ENCODE results near the gene SPR. TPM values are rescaled to one million over a fixed set of nuclear protein-coding genes. Genes with fewer than 3 reads are reported as not detected.

SPR gene
- total and polyA plus RNA-seq, 9 of the 15 experiments (the other 6 are each of a cell fraction or from before 2014, with no cell fraction given) = 7.7 to 38.3 (median 26.3) TPM

GRCh38 chr2:72840066-72840465, 47.1 kb upstream of the SPR start (continued):
- TF ChIP-seq, protein P1, sequence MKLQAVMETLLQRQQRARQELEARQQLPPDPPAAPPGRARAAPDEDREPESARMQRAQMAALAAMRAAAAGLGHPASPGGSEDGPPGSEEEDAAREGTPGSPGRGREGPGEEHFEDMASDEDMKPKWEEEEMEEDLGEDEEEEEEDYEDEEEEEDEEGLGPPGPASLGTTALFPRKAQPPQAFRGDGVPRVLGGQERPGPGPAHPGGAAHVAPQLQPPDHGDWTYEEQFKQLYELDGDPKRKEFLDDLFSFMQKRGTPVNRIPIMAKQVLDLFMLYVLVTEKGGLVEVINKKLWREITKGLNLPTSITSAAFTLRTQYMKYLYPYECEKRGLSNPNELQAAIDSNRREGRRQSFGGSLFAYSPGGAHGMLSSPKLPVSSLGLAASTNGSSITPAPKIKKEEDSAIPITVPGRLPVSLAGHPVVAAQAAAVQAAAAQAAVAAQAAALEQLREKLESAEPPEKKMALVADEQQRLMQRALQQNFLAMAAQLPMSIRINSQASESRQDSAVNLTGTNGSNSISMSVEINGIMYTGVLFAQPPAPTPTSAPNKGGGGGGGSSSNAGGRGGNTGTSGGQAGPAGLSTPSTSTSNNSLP (IDR thresholded peaks at IDR 0.05; ENCODE audit: borderline replicate concordance, low read depth, low read length) = no peak

GRCh38 chr2:72841462-72842125, 45.6 kb upstream of the SPR start:
- H3K4me2 ChIP-seq (ENCODE audit: insufficient read depth, low read length) = no peak overlapping the region
- H4K20me1 ChIP-seq (replicated peaks; ENCODE audit: control insufficient read depth, insufficient read depth, low read length) = no peaks in the 10 kb centered on the region; the same call in 1 of the 2 replicates
- no peaks in the 10 kb centered on the region for H3K79me2 ChIP-seq (ENCODE audit: control insufficient read depth, insufficient read depth, low read length)
- in situ Hi-C loops (cut with MboI) (loop anchor here (5.0 kb wide), 1 partner anchor 64 kb away; no protein-coding TSS in a partner anchor), intact Hi-C loops (cut with micrococcal nuclease) (no loop called here)
- no peak overlapping the region for H3K27ac ChIP-seq (ENCODE audit: extremely low read depth, low read depth, low read length)
- WGBS (ENCODE audit: insufficient coverage, low coverage, missing lambda C conversion rate) = 0% methylated on average over 3 of the region's 3 CpGs
- no TSS peak for BruUV-seq (replicated peaks)
- ChIA-PET CTCF (ENCODE audit: low intra/inter-chr PET ratio) (no interaction called here), POLR2A (interaction anchor here (0.6 to 1.6 kb wide), 4 partner anchors 9 to 129 kb away, joined by 3 to 6 read pairs (median 3); no protein-coding TSS in a partner anchor)
- DNase-seq (ENCODE audit: extremely low read depth in 1 of 4, low spot score in 3 of 4) = no peak
- no peak overlapping the region for H3K4me3 ChIP-seq
- no peaks in the 10 kb centered on the region for H3K9me1 ChIP-seq (ENCODE audit: control insufficient read depth, insufficient read depth, low read length)
- H3K4me1 ChIP-seq (replicated peaks in 1 of 2; ENCODE audit: control insufficient read depth in 2 of 2, insufficient read depth in 2 of 2, low read length in 2 of 2) = no peaks in the 10 kb centered on the region
- no peaks in the 10 kb centered on the region for H3K36me3 ChIP-seq (ENCODE audit: control insufficient read depth, insufficient read depth, low read length)
- FAIRE-seq = no peak
- peak overlapping the region in 1 of 2 experiments; percentile 31; a peak in 1 of 4 replicates for H3K9ac ChIP-seq (ENCODE audit: insufficient read depth in 1 of 2, low read depth in 2 of 2, low read length in 2 of 2)
- no peak for ATAC-seq
- peaks cover 4 to 9% of the 10 kb centered on the region in 2 experiments; a peak in 3 of 5 replicates for H3K27me3 ChIP-seq (ENCODE audit: control insufficient read depth in 2 of 2, insufficient read depth in 2 of 2, low read length in 2 of 2)
- H3K9me3 ChIP-seq (replicated peaks; ENCODE audit: control insufficient read depth, insufficient read depth, low read depth, low read length) = no peaks in the 10 kb centered on the region
- no peak overlapping the region for H2AFZ ChIP-seq (ENCODE audit: low read depth, low read length)
- TF ChIP-seq ZNF253 (CRISPR knock-in tag; conservative IDR thresholded peaks at IDR 0.05) (no peak), ZKSCAN3 (CRISPR knock-in tag; IDR thresholded peaks at IDR 0.05) (no peak), ARID4B (CRISPR knock-in tag; IDR thresholded peaks at IDR 0.05) (no peak), GMEB1 (CRISPR knock-in tag; IDR thresholded peaks at IDR 0.05) (no peak), NELFE (IDR thresholded peaks at IDR 0.05; ENCODE audit: insufficient read depth, insufficient read length) (no peak), PHF21A (IDR thresholded peaks at IDR 0.05; ENCODE audit: borderline replicate concordance, low read depth) (no peak), PTBP1 (IDR thresholded peaks at IDR 0.05; ENCODE audit: low read depth, low read length) (no peak)
- TF ChIP-seq, protein P2, sequence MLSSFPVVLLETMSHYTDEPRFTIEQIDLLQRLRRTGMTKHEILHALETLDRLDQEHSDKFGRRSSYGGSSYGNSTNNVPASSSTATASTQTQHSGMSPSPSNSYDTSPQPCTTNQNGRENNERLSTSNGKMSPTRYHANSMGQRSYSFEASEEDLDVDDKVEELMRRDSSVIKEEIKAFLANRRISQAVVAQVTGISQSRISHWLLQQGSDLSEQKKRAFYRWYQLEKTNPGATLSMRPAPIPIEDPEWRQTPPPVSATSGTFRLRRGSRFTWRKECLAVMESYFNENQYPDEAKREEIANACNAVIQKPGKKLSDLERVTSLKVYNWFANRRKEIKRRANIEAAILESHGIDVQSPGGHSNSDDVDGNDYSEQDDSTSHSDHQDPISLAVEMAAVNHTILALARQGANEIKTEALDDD (IDR thresholded peaks at IDR 0.05) = no peak

All from K562 (cell line).